IMR-90 (cell line): ENCODE data around the gene TEF.

Experiments used
- POLR2A ChIP-seq: IDR thresholded peaks from 2 replicates; pipeline ENCODE4 v1.6.1; 2012; ENCODE audit warnings: mild to moderate bottlenecking, low read depth, low read length
- SMC3 ChIP-seq: fragments of 150-350 bp; IDR thresholded peaks from 2 replicates; pipeline ENCODE4 v1.6.1; 2016; ENCODE audit warnings: low read depth, mild to moderate bottlenecking, antibody characterized with exemption, low read length, moderate library complexity
- TF ChIP-seq, protein P1 (sequence below): conservative IDR thresholded peaks from 2 replicates; pipeline ENCODE4 v1.5.1; 2012; ENCODE audit warnings: mild to moderate bottlenecking, low read depth, low read length, improper control_type of control experiment

DNA sequence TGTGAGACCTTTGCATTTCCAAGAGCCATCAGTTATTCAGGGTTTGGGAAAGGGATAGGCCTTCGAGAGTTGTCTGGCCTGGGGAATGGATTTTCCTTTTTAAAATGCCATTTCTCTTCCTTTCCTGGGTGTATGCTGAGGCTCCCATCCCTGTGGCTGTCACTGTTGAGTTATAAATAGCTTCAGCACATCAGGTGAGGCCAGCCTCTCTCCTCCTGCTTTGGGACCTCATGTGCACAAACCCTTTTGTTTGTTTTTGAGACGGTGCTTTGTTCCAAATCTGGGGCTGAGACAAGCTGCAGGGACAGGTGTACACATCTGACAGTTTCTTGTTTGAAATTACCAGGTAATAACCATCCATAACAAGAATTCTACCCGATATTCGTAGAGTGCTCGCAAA, 1.3 kb downstream of the TEF start:
- TF ChIP-seq, protein P1, sequence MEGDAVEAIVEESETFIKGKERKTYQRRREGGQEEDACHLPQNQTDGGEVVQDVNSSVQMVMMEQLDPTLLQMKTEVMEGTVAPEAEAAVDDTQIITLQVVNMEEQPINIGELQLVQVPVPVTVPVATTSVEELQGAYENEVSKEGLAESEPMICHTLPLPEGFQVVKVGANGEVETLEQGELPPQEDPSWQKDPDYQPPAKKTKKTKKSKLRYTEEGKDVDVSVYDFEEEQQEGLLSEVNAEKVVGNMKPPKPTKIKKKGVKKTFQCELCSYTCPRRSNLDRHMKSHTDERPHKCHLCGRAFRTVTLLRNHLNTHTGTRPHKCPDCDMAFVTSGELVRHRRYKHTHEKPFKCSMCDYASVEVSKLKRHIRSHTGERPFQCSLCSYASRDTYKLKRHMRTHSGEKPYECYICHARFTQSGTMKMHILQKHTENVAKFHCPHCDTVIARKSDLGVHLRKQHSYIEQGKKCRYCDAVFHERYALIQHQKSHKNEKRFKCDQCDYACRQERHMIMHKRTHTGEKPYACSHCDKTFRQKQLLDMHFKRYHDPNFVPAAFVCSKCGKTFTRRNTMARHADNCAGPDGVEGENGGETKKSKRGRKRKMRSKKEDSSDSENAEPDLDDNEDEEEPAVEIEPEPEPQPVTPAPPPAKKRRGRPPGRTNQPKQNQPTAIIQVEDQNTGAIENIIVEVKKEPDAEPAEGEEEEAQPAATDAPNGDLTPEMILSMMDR: no peak
- TF ChIP-seq POLR2A (no peak), SMC3 (no peak)
